GM12801 (cell line): Measurements from ENCODE around the gene ENGASE.

Experiments used
- TF ChIP-seq, protein P1 (sequence below): IDR thresholded peaks from one replicate; pipeline ENCODE4 v1.5.1; 2011; ENCODE audit warnings: control low read depth; ENCODE audit not compliant: insufficient read length; ENCODE audit errors: extremely low read depth

The ENGASE gene

DNA sequence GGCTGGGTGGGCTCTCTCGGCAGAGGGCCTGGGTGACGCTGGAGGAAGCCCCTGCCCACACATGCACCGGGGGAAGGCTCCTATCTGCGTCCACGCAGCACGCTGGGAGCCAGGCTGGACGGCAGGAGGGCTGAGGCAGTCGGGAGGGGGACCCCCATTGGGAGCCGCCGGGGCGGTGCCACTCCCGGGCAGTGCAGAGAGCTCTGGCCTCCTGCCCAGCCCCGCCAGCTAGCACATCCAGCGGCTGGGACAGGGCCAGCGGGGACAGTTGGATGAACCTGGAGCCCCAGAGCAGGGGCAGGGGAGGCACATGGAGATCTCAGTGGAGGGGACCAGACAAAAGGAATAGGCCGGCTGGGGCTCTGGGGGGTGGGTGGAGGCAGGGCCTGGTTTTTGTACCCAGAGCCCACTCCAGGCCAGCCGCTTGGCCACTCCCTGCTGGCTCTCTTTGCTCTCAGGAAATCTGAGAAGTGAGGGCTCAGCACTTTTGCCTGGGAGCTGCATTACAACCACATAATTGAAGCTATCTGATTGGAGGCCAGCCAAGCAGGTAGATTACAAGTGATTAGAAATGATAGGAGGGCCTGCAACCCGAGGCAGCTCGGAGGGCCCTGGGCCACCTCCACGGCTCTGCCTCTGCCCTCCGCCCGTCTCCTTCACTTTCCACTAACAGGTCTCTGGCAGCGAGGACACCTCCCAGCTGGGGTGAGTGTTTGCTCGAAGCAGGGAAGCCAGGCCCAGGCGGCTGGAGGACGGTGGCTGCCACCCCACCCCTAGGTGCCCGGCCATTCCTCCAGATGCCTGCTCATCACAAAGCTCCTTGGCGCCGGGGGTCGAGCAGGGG, 40.1 kb downstream of the ENGASE start:
- TF ChIP-seq, protein P1, sequence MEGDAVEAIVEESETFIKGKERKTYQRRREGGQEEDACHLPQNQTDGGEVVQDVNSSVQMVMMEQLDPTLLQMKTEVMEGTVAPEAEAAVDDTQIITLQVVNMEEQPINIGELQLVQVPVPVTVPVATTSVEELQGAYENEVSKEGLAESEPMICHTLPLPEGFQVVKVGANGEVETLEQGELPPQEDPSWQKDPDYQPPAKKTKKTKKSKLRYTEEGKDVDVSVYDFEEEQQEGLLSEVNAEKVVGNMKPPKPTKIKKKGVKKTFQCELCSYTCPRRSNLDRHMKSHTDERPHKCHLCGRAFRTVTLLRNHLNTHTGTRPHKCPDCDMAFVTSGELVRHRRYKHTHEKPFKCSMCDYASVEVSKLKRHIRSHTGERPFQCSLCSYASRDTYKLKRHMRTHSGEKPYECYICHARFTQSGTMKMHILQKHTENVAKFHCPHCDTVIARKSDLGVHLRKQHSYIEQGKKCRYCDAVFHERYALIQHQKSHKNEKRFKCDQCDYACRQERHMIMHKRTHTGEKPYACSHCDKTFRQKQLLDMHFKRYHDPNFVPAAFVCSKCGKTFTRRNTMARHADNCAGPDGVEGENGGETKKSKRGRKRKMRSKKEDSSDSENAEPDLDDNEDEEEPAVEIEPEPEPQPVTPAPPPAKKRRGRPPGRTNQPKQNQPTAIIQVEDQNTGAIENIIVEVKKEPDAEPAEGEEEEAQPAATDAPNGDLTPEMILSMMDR: no peak

DNA sequence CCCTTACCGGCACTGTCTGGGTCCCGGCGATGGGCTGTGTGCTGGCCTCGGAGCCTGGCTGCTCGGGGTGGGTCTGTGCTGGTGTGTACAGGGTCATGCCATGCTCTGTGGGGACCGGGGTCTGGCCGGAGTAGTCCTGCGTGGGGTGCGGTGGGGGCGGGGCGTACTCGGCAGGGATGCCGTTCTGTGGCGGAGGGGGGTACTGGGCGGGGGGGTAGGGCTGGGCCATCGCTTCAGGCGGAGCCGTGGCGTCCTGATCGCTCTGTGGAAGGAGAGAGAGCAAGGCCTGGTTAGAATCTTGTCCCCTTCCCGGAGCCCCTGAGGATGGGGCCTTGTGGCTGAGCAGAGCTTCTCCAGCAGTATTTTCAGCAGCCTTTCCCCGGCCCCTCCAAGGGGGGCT, 40.9 kb downstream of the ENGASE start:
- TF ChIP-seq, protein P1: no peak

DNA sequence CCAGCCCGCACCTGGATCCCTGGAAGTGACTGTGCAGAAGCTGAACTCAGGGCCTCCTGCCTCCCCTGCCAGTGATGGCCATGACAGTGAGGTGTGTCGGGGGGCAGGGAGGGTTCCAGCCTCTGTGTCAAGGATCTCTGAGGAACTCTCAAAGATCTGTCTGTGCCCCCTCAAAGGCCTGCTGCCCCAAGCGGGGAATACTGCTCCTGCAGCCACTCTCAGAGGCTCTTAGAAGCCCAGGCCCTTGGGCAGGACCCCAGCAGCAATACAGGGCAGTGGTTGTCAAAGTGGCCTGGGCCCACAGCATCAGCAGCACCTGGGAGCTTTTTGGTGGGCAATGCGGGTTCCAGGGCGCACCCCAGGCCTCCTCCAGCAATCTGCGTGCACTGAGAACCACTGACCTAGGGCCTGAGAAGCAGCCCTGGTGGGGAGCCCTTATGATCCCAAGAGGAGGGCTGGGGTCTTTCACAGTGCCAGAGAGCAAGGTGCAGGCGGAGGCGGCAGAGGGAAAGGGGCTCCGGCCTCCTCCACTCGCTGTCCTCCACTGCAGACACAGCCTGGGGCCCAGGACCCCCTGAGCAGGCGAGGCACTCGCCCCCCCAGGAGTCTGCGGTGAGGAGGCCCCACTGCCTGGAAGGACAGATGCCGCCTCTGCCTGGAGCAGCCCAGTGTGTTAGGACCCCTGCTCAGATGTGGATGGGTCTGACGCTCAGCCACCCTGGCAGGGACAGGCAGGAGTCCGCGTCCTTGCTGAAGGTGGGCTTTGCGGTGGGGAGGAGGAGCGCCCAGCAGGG, 42.1 kb downstream of the ENGASE start:
- TF ChIP-seq, protein P1: no peak

DNA sequence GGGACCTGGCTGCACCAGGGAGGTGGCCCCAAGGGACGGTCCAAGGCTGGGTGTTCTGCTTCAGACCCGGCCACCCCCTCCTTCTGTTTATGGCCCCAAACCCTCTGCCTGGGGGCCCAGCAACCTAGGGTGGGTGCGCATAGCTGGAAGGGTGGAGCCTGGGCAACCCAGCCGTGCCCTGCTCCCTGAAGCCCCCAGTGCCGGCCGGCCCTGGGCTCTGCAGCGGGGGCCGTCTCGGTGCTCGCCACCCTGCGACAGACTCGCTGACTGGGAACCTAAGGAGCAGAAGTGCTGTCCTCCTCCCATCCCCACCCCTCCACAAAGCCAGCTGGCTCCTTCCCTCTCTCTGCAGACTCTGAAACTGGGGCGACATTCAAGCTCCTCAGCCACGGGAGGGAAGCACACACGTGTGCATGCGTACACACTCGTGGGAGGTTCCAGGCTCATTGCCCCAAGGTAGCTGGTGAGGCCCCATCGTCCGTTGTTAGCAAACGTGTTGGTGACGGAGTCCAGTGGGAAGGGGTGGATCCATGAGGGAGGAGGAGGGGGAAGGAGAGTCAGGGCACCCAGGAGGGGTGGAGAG, 43.4 kb downstream of the ENGASE start:
- TF ChIP-seq, protein P1: no peak

DNA sequence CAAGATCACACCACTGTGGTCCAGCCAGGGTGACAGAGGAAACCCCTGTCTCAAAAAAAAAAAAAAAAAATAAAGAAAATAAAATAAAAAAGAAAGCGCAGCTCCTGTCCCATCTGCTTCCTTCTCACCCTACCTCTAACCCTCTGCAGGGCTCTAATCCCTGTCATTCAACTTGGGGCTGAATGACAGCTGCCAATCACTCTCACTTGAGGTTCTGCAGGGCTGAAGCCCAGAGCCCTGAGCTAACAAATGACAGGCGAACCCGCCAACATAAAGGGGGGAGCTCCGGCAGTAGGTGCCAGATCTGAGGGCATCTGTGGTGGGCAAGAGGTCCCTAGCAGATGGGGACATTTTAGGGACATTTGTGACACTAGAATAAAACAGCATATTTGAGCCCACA, 44.3 kb downstream of the ENGASE start:
- TF ChIP-seq, protein P1: no peak

DNA sequence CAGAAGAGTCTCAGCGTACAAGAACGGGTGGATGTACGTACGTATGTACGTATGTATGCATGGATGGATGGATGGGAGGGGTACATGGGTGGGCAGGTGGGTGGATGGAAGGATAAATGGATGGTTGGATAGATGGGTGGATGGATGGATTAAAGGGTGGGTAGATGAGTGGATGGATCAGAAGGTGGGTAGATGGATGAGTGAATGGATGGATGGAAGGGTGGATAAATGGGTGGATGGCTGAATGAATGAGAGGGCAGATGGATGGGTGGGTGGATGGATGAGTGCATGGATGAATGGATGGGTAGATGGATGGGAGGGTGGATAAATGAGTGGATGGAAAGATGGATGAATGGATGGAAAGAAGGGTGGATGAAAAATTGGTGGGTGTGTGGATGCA, 45.6 kb downstream of the ENGASE start:
- TF ChIP-seq, protein P1: no peak

DNA sequence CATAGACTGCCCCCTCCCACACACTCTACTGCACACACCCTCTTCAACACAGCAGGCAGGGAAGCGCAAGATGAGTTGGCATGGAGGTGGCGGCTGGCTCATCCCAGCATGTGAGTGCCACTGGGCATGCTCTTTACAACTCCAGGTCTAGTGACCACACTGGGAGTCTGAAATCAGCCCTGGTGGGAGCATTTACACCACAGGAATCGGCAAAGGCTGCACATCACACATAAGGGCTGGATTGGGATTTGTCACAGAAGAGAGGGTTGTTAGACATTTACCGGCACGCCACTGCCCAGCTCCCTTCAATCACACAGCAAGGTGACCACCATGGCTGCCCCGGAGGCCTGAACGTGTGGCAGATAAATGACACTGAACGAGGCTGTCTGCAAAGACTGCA, 49.4 kb downstream of the ENGASE start:
- TF ChIP-seq, protein P1: no peak
